ENCODE results near the gene KDM8.

Gene KDM8

GRCh38 chr16:27231692-27232060 lies 28.4 kb downstream of the KDM8 start:
- no peak for DNase-seq

- peak; percentile 56 for DNase-seq
Observed at GRCh38 chr16:27232061-27232900, 29.0 kb downstream of the KDM8 start.

- DNase-seq, result no peak
Observed at GRCh38 chr16:27232901-27233625, 29.7 kb downstream of the KDM8 start.

- DNase-seq, result no peak
Observed at GRCh38 chr16:27233731-27234130, 30.4 kb downstream of the KDM8 start.

GRCh38 chr16:27234171-27234570 lies 30.8 kb downstream of the KDM8 start:
- DNase-seq, result no peak

- DNase-seq, result no peak
Observed at GRCh38 chr16:27234603-27235002, 31.3 kb downstream of the KDM8 start.

GRCh38 chr16:27235055-27235937 lies 32.0 kb downstream of the KDM8 start:
- peak; percentile 100 for DNase-seq

GRCh38 chr16:27235938-27236245 lies 32.6 kb downstream of the KDM8 start:
- no peak for DNase-seq

- peak; percentile 18 for DNase-seq
Observed at GRCh38 chr16:27236635-27237218, 33.4 kb downstream of the KDM8 start.

- DNase-seq, result peak; percentile 89
Observed at GRCh38 chr16:27237219-27238015, 34.1 kb downstream of the KDM8 start.

GRCh38 chr16:27238016-27238587 lies 34.8 kb downstream of the KDM8 start:
- DNase-seq, result peak; percentile 78

- DNase-seq, result no peak
Observed at GRCh38 chr16:27238591-27238990, 35.3 kb downstream of the KDM8 start.

- DNase-seq, result no peak
Observed at GRCh38 chr16:27239026-27239425, 35.7 kb downstream of the KDM8 start.

- no peak for DNase-seq
Observed at GRCh38 chr16:27239906-27240655, 36.8 kb downstream of the KDM8 start.

- DNase-seq, result no peak
Observed at GRCh38 chr16:27240948-27241531, 37.7 kb downstream of the KDM8 start.

GRCh38 chr16:27241658-27242057 lies 38.3 kb downstream of the KDM8 start:
- no peak for DNase-seq

- no peak for DNase-seq
Observed at GRCh38 chr16:27242398-27242797, 39.1 kb downstream of the KDM8 start.

- peak; percentile 31 for DNase-seq
Observed at GRCh38 chr16:27242868-27243590, 39.7 kb downstream of the KDM8 start.

GRCh38 chr16:27243725-27244362 lies 40.5 kb downstream of the KDM8 start:
- DNase-seq, result no peak
